Peyer's patch (tissue), 4 donors: Measurements from ENCODE around the gene SPOCD1.

Source experiments
- POLR2A ChIP-seq, 2 donors: fragments of 450-650 bp; IDR thresholded peaks; one replicate each; pipeline ENCODE4 v1.5.1; 2017; ENCODE audit warnings: antibody characterized with exemption in 2 of 2, mild to moderate bottlenecking in 2 of 2, moderate library complexity in 2 of 2
- TF ChIP-seq, protein P1 (sequence below), 6 experiments: fragments of 450-650 bp in 4 of 6; fragments of 200-600 bp in 2 of 6; sonication (generic) in 1 of 6; IDR thresholded peaks; one replicate each; pipeline ENCODE4 v1.5.1; 2017 to 2019; ENCODE audit warnings: antibody characterized with exemption in 6 of 6, mild to moderate bottlenecking in 3 of 6, moderate library complexity in 1 of 6

DNA sequence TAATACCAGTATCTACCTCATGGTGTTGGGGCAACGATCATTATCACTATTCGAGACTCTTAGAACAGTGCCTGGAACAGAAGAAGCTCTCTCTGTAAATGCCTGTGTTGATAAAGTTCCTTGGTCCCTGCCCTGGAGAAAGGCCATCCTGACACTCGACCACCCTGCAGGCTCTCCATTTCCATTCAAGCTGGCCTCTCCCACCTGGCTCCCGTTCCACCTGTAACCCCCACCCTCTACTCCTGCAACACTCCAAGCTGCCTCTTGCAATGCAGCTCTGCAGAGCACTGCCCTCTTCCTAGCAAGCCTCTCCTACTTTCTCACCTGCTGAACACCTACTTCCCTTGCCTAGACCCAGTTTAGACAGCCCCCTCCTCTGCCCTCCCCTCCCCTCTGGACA lies 6.1 kb downstream of the SPOCD1 start:
- TF ChIP-seq, protein P1, sequence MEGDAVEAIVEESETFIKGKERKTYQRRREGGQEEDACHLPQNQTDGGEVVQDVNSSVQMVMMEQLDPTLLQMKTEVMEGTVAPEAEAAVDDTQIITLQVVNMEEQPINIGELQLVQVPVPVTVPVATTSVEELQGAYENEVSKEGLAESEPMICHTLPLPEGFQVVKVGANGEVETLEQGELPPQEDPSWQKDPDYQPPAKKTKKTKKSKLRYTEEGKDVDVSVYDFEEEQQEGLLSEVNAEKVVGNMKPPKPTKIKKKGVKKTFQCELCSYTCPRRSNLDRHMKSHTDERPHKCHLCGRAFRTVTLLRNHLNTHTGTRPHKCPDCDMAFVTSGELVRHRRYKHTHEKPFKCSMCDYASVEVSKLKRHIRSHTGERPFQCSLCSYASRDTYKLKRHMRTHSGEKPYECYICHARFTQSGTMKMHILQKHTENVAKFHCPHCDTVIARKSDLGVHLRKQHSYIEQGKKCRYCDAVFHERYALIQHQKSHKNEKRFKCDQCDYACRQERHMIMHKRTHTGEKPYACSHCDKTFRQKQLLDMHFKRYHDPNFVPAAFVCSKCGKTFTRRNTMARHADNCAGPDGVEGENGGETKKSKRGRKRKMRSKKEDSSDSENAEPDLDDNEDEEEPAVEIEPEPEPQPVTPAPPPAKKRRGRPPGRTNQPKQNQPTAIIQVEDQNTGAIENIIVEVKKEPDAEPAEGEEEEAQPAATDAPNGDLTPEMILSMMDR (IDR thresholded peaks at IDR 0.05): no peak
- TF ChIP-seq POLR2A (IDR thresholded peaks at IDR 0.05): no peak
